Measurements from ENCODE around the gene SPATA3. TPM values are rescaled to one million over a fixed set of nuclear protein-coding genes. Genes with fewer than 3 reads are reported as not detected.

Gene SPATA3
- total and polyA plus RNA-seq, 2 of the 13 experiments (the other 11 are each of a cell fraction or from before 2014, with no cell fraction given) = not detected

- TF ChIP-seq AFF4 (CRISPR knock-in tag; IDR thresholded peaks at IDR 0.05) (0 out of 2 replicates have a peak, but pooled peaks have one; percentile 18), CEBPG (CRISPR knock-in tag; IDR thresholded peaks at IDR 0.05) (peak; percentile 47; the same call in 1 of the 2 replicates), FOXP4 (CRISPR knock-in tag; IDR thresholded peaks at IDR 0.05) (peak; percentile 29; the same call in 1 of the 2 replicates), LCORL (IDR thresholded peaks at IDR 0.05) (no peak), LCORL (CRISPR knock-in tag; IDR thresholded peaks at IDR 0.05) (peak; percentile 80), ZNF629 (CRISPR knock-in tag; conservative IDR thresholded peaks at IDR 0.05) (peak; percentile 12; the same call in 1 of the 2 replicates), NCOA5 (CRISPR knock-in tag; IDR thresholded peaks at IDR 0.05) (peak; percentile 24; the same call in 1 of the 2 replicates), TOPORS (CRISPR knock-in tag; IDR thresholded peaks at IDR 0.05) (no peak), ZMYM3 (CRISPR knock-in tag; IDR thresholded peaks at IDR 0.05) (0 out of 2 replicates have a peak, but pooled peaks have one; percentile 3), GMEB1 (CRISPR knock-in tag; IDR thresholded peaks at IDR 0.05; ENCODE audit: borderline replicate concordance) (no peak; the same call in 1 of the 2 replicates), CBX2 (IDR thresholded peaks at IDR 0.05; ENCODE audit: low read depth, low read length) (no peak), CBX2 (CRISPR knock-in tag; IDR thresholded peaks at IDR 0.05; ENCODE audit: low read depth) (no peak), PAWR (CRISPR knock-in tag; IDR thresholded peaks at IDR 0.05; ENCODE audit: borderline replicate concordance) (no peak), STAT5B (CRISPR knock-in tag; IDR thresholded peaks at IDR 0.05) (no peak), ZNF770 (CRISPR knock-in tag; IDR thresholded peaks at IDR 0.05) (no peak), REPIN1 (CRISPR knock-in tag; IDR thresholded peaks at IDR 0.05; ENCODE audit: borderline replicate concordance, low read depth) (0 out of 2 replicates have a peak, but pooled peaks have one; percentile 23), FOXP1 (IDR thresholded peaks at IDR 0.05) (no peak), FOXP1 (CRISPR knock-in tag; IDR thresholded peaks at IDR 0.05) (peak; percentile 24; the same call in 1 of the 2 replicates), GTF3A (CRISPR knock-in tag; conservative IDR thresholded peaks at IDR 0.05) (no peak), MTF1 (CRISPR knock-in tag; IDR thresholded peaks at IDR 0.05) (no peak)
Observed at GRCh38 chr2:231047274-231047922, 51.5 kb downstream of the SPATA3 start (continued).
